H9 (cell line): ENCODE measurements around the gene IWS1. TPM values are rescaled to one million over a fixed set of nuclear protein-coding genes. Genes with fewer than 3 reads are reported as not detected.

Source experiments
- DNase-seq: peaks from one replicate; pipeline ENCODE4 v3.0.0-alpha.2; 2017
- H2AFZ ChIP-seq: one replicate; pipeline ENCODE4 v1.6.1; 2013; ENCODE audit warnings: mild to moderate bottlenecking, low read length, control low read depth, moderate library complexity
- H2AK5ac ChIP-seq: 2 replicates; pipeline ENCODE4 v1.6.1; 2013; ENCODE audit warnings: low read length, control low read depth, mixed read lengths; ENCODE audit not compliant: insufficient read length
- H2BK120ac ChIP-seq: one replicate; pipeline ENCODE4 v1.6.1; 2013; ENCODE audit warnings: low read depth, mild to moderate bottlenecking, low read length, control low read depth, inconsistent platforms; ENCODE audit not compliant: poor library complexity, severe bottlenecking
- H2BK12ac ChIP-seq: 2 replicates; pipeline ENCODE4 v1.6.1; 2013; ENCODE audit warnings: low read length, control low read depth, mixed read lengths, low read depth; ENCODE audit not compliant: insufficient read length
- H2BK15ac ChIP-seq: 2 replicates; pipeline ENCODE4 v1.6.1; 2013; ENCODE audit warnings: low read depth, low read length, control low read depth
- H2BK20ac ChIP-seq: one replicate; pipeline ENCODE4 v1.6.1; 2013; ENCODE audit warnings: low read depth, mild to moderate bottlenecking, low read length, control low read depth, inconsistent platforms; ENCODE audit not compliant: poor library complexity, severe bottlenecking
- H2BK5ac ChIP-seq: 2 replicates; pipeline ENCODE4 v1.6.1; 2013; ENCODE audit warnings: low read length, control low read depth, mixed read lengths; ENCODE audit not compliant: insufficient read length
- H3K14ac ChIP-seq: 2 replicates; pipeline ENCODE4 v1.6.1; 2013; ENCODE audit warnings: low read length, control low read depth; ENCODE audit not compliant: insufficient read depth
- H3K18ac ChIP-seq: 2 replicates; pipeline ENCODE4 v1.6.1; 2013; ENCODE audit warnings: low read depth, mild to moderate bottlenecking, mixed read lengths, low read length, control low read depth; ENCODE audit not compliant: insufficient read length
- H3K23ac ChIP-seq: 2 replicates; pipeline ENCODE4 v1.6.1; 2013; ENCODE audit warnings: low read length, control low read depth, mixed read lengths, low read depth; ENCODE audit not compliant: insufficient read length
- H3K23me2 ChIP-seq: 2 replicates; pipeline ENCODE4 v1.6.1; 2013; ENCODE audit warnings: low read depth, mild to moderate bottlenecking, mixed read lengths, low read length, control low read depth; ENCODE audit not compliant: insufficient read length, poor library complexity, severe bottlenecking
- H3K27ac ChIP-seq: 2 replicates; pipeline ENCODE4 v1.5.1; 2013; ENCODE audit warnings: low read length, control low read depth, mixed read lengths, low read depth; ENCODE audit not compliant: insufficient read length
- H3K27me3 ChIP-seq: 2 replicates; pipeline ENCODE4 v1.6.1; 2013; ENCODE audit warnings: low read length, control low read depth, inconsistent platforms; ENCODE audit not compliant: insufficient read depth
- H3K4ac ChIP-seq: 2 replicates; pipeline ENCODE4 v1.6.1; 2013; ENCODE audit warnings: low read depth, mild to moderate bottlenecking, control low read depth, inconsistent platforms, low read length, moderate library complexity
- H3K4me1 ChIP-seq: 2 replicates; pipeline ENCODE4 v1.6.1; 2013; ENCODE audit warnings: low read length, control low read depth, inconsistent platforms; ENCODE audit not compliant: insufficient read depth
- H3K4me2 ChIP-seq: 2 replicates; pipeline ENCODE4 v1.6.1; 2013; ENCODE audit warnings: low read length, control low read depth, mixed read lengths; ENCODE audit not compliant: insufficient read length, insufficient read depth
- H3K56ac ChIP-seq: 2 replicates; pipeline ENCODE4 v1.6.1; 2013; ENCODE audit warnings: low read depth, mild to moderate bottlenecking, mixed read lengths, low read length, control low read depth; ENCODE audit not compliant: insufficient read length
- H3K79me1 ChIP-seq: 2 replicates; pipeline ENCODE4 v1.6.1; 2013; ENCODE audit warnings: low read depth, mild to moderate bottlenecking, moderate library complexity, low read length, control low read depth, inconsistent platforms; ENCODE audit not compliant: insufficient read depth, poor library complexity, severe bottlenecking
- H3K79me2 ChIP-seq: 2 replicates; pipeline ENCODE4 v1.6.1; 2013; ENCODE audit warnings: low read length, control low read depth, inconsistent platforms; ENCODE audit not compliant: insufficient read depth
- H3K9ac ChIP-seq: 2 replicates; pipeline ENCODE4 v1.6.1; 2013; ENCODE audit warnings: low read length, control low read depth, mixed read lengths; ENCODE audit not compliant: insufficient read length; ENCODE audit errors: extremely low read depth
- H3K9me3 ChIP-seq: one replicate; pipeline ENCODE4 v1.6.1; 2013; ENCODE audit warnings: low read depth, low read length, inconsistent platforms; ENCODE audit not compliant: control insufficient read depth
- H3T11ph ChIP-seq: one replicate; pipeline ENCODE4 v1.6.1; 2013; ENCODE audit warnings: mild to moderate bottlenecking, low read length, control low read depth, inconsistent platforms
- H4K20me1 ChIP-seq: one replicate; pipeline ENCODE4 v1.6.1; 2013; ENCODE audit not compliant: control insufficient read depth, insufficient read length, insufficient read depth
- H4K5ac ChIP-seq: 2 replicates; pipeline ENCODE4 v1.6.1; 2013; ENCODE audit warnings: low read depth, mild to moderate bottlenecking, mixed read lengths, low read length, control low read depth; ENCODE audit not compliant: insufficient read length
- H4K8ac ChIP-seq: replicated peaks from 2 replicates; pipeline ENCODE4 v1.6.1; 2013; ENCODE audit warnings: low read length, control low read depth, mixed read lengths, low read depth; ENCODE audit not compliant: insufficient read length
- H4K91ac ChIP-seq: 2 replicates; pipeline ENCODE4 v1.6.1; 2013; ENCODE audit warnings: low read depth, mild to moderate bottlenecking, moderate library complexity, mixed read lengths, low read length, control low read depth; ENCODE audit not compliant: insufficient read length
- H3K27ac Mint-ChIP-seq, 3 experiments: 2 replicates in 2 of 3; 3 replicates in 1 of 3; pipeline ENCODE4 v1.8.0; 2020 to 2021; ENCODE audit warnings: mixed read lengths in 3 of 3, mild to moderate bottlenecking in 1 of 3, moderate library complexity in 1 of 3
- H3K27me3 Mint-ChIP-seq: 2 replicates; pipeline ENCODE4 v1.8.0; 2021; ENCODE audit warnings: low read depth, mild to moderate bottlenecking, moderate library complexity, mixed read lengths
- H3K36me3 Mint-ChIP-seq, 3 experiments: 2 replicates in 2 of 3; 3 replicates in 1 of 3; pipeline ENCODE4 v1.8.0; 2020 to 2021; ENCODE audit warnings: low read depth in 3 of 3, mixed read lengths in 3 of 3; ENCODE audit not compliant: insufficient read depth in 1 of 3
- H3K4me1 Mint-ChIP-seq, 2 experiments: 2 replicates each; pipeline ENCODE4 v1.8.0; 2020; ENCODE audit warnings: mixed read lengths in 2 of 2
- H3K4me3 Mint-ChIP-seq, 2 experiments: 2 replicates in 1 of 2; 3 replicates in 1 of 2; pipeline ENCODE4 v1.8.0; 2020 to 2021; ENCODE audit warnings: mild to moderate bottlenecking in 2 of 2, mixed read lengths in 2 of 2, moderate library complexity in 1 of 2
- H3K9me3 Mint-ChIP-seq, 2 experiments: 2 replicates in 1 of 2; 3 replicates in 1 of 2; pipeline ENCODE4 v1.8.0; 2020; ENCODE audit warnings: mild to moderate bottlenecking in 2 of 2, mixed read lengths in 2 of 2, moderate library complexity in 1 of 2
- CTCF ChIP-seq: fragments of 200-600 bp; sonication (generic); conservative IDR thresholded peaks from 3 replicates; pipeline ENCODE4 v1.8.0; 2021; ENCODE audit warnings: antibody characterized with exemption, mild to moderate bottlenecking
- WGBS: extraction: QIAGEN DNeasy Blood & Tissue Kit; methylation state at CpG from one replicate; pipeline ENCODE4 v1.1.7; 2013; ENCODE audit warnings: missing lambda C conversion rate, low lambda C conversion rate, mixed read lengths; ENCODE audit not compliant: insufficient read length; ENCODE audit errors: extremely low coverage; 5-methylcytosine and 5-hydroxymethylcytosine counted together
- total RNA-seq: library from RNA; stranded (reverse); gene quantifications from 2 replicates; pipeline ENCODE4 v1.2.1, GENCODE V29; 2021

IWS1 gene
- total RNA-seq, 1 experiment from 2014 or later, result 66.2 TPM

GRCh38 chr2:127523269-127523939, 2.9 kb downstream of the IWS1 start:
- H2BK12ac ChIP-seq, result no peak overlapping the region
- peaks cover 26% of the 10 kb centered on the region for H3K79me2 ChIP-seq
- no peak overlapping the region for H3K18ac ChIP-seq
- Mint-ChIP-seq H3K27me3 (no peaks in the 10 kb centered on the region), H3K4me1 (peaks cover 14 to 18% of the 10 kb centered on the region in 2 experiments), H3K27ac (no peak overlapping the region), H3K9me3 (no peaks in the 10 kb centered on the region), H3K4me3 (no peak overlapping the region), H3K36me3 (peaks cover 11 to 41% (median 37%) of the 10 kb centered on the region in 3 experiments)
- WGBS, result no CpG with 5 or more reads among the region's 8 CpGs
- no peaks in the 10 kb centered on the region for H3K27me3 ChIP-seq
- H4K20me1 ChIP-seq, result no peaks in the 10 kb centered on the region
- no peak overlapping the region for H2AFZ ChIP-seq
- H3K9me3 ChIP-seq, result no peaks in the 10 kb centered on the region
- no peak overlapping the region for H3K14ac ChIP-seq
- TF ChIP-seq CTCF, result no peak
- H3K56ac ChIP-seq, result no peak overlapping the region
- H3K23me2 ChIP-seq, result peaks cover 9% of the 10 kb centered on the region
- no peak overlapping the region for H2AK5ac ChIP-seq
- no peak overlapping the region for H3K9ac ChIP-seq
- no peak for DNase-seq
- H3T11ph ChIP-seq, result no peak overlapping the region
- no peak overlapping the region for H3K4ac ChIP-seq
- H4K91ac ChIP-seq, result no peak overlapping the region
- H2BK20ac ChIP-seq, result no peak overlapping the region
- H3K4me2 ChIP-seq, result no peak overlapping the region
- no peaks in the 10 kb centered on the region; the same call in 1 of the 2 replicates for H3K4me1 ChIP-seq
- no peak overlapping the region for H2BK5ac ChIP-seq
- H3K23ac ChIP-seq, result no peak overlapping the region
- H3K27ac ChIP-seq, result no peak overlapping the region
- no peak overlapping the region for H4K5ac ChIP-seq
- H2BK120ac ChIP-seq, result no peak overlapping the region
- peaks cover 6% of the 10 kb centered on the region for H3K79me1 ChIP-seq
- H4K8ac ChIP-seq, result no peak overlapping the region
- H2BK15ac ChIP-seq, result no peak overlapping the region
